GM19397 (cell line): Measurements from ENCODE around the gene PCOLCE2.
A peak's percentile ranks its signal among the peaks of the same experiment; 100 is the strongest.
"Not testable (repeated sequence)": the region's sequence is repeated elsewhere in the genome, so short reads cannot be mapped to it uniquely, and the experiment has no call there.

ENCODE experiments used
- ATAC-seq: cut with Tn5 transposase; IDR thresholded peaks from one replicate; pipeline ENCODE4 v1.9.1; 2021; ENCODE audit warnings: mild to moderate bottlenecking, moderate library complexity; ENCODE audit not compliant: unreplicated experiment

PCOLCE2 gene

DNA sequence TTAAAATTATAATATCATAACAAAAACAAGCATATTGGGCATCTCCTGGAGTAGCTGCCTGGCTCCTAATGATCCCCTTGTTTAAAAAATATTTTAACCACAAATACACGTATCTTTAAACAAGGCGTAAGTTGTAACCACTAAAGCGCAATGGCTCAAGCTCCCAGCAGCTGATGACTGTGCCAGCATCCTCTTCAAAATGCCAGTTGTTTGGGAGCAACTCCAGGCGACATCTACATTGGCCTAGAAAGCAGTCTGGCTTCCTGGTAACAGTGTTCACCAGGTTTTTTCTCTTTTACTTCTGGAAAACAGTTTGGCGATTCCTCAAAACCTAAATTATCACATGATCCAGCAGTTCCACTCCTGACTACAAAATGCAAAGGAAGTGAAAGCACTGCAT lies 13.8 kb downstream of the PCOLCE2 start:
- no peak for ATAC-seq

DNA sequence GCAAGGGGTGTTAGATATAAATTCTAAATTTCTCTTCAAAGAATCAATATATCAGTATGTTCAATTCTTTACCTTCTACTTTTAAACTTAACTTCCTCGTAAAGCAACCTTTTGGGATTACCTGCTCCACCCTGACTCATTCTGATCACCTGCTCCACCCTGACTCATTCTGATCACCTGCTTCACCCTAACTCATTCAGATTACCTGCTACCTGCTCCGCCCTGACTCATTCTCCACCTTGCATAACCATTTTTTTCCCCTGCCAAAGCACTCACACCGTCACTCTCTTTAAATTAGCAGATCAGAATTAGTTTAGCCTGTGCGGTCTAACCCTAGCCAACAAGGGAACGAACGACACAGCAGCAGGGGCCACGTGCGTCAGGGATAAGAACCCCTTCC lies 20.5 kb downstream of the PCOLCE2 start:
- not testable (repeated sequence) for ATAC-seq

DNA sequence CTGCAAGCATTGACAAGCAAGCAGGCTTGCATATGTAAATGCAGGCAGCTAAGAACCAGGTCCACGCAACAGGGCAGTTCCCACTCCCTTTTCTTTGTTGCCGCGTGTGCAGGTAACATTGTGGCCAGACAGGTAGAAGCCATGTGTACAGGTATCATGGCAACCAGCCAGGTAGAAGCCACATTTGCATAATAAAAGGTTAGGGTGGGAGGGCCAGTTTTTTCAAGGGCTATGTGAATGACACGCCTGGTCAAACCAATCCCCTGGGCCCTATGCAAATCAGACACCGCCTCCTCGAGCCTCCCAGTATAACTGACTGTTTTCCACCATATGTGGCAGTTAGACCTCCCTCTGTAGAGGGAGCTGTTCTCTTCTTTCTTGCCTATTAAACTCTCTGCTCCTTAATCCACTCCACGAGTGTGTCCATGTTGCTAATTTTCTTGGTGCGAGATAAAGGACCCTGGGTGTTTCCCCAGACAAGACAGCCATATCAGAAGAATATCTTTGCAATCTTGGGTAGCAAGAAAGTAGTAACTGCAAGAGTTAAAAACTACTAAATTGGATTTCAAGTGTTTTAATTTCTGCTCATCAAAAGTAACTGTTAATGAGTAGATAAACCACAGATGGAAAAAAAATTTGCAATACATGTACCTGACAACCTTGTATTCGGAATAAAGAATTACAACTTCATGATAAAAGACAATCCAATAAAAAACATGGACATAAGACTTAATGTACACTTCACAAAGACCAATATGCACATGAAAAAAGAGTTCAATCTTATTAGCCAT lies 21.8 kb downstream of the PCOLCE2 start:
- no peak for ATAC-seq

DNA sequence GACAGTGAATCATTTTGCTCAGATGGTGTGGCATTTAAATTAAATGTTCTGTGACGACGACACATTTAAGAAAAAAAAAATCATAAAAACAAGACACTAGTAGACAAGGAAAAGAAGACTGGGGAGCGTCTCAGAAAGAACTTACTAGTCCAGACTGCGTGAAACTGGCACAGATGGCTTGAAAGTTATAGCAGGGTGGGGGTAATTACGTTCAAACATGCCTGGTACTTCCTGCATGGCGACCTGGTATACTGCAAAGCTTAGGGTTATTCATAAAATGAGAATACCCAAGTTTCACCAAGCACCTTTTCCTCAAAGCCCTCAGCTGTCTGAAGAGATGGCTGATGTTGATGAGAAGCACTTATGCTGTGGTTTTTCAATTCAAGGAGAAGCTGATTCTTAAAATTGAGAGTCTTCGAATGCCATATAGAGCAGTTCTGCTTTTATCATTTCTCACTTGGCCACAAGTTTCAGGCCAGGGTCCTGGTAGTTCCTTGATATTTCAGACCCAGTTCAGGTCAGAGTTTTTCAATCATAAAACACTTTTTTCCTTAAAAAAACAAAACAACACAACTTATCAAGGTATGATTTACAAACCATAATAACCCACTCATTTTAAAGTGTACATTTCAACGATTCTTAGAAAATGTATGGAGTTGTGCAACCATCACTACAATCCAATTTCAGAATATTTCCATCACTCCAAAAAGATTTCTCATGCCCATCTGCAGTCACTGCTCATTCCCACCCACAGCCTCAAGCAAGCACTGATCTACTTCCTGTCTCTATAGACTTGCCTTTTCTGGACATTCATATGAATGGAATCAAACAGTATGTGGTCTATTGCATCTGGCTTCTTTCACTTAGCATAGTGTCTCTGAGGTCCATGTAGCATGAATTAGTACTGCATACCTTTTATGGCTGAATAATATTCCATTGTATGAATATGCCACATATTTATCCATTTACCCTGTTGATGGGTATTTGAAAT lies 24.7 kb downstream of the PCOLCE2 start:
- ATAC-seq = no peak

DNA sequence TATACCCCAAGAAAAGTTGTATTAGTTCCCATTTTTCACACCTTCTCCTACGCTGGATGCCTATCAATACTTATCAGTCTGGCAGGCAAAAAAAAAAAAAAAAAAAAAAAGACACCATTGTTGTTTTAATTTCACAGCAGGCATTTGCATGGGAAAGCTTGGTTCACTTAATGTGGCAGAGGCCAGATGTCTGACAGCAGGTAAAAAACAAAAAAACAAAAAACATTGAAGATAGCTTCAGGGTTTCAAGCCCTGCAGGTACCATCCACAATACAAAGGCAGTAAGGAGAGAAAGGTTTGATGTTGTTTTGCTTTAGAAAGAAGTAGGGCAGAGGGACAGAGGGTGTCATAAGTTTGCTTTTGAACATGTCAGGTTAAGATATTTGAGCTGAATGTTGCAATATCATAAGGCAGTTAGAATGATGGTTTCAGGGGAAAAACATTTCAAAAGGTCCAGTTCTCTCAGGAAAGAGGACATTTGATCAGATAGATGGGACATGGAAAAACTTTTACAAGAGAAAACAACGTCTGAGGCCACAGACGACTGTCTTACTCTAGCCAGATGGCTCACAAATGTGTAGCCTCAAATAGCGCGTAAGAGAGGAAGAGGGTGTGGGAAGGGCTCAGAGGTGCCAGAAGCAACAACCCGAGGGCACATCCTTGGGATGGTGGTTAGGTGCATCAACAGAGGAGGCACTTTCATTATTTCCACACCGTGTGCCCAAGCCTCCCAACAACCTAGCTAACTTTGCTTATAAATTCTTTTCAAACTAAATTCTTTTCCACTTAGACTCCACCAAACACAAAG lies 25.7 kb downstream of the PCOLCE2 start:
- no peak for ATAC-seq

DNA sequence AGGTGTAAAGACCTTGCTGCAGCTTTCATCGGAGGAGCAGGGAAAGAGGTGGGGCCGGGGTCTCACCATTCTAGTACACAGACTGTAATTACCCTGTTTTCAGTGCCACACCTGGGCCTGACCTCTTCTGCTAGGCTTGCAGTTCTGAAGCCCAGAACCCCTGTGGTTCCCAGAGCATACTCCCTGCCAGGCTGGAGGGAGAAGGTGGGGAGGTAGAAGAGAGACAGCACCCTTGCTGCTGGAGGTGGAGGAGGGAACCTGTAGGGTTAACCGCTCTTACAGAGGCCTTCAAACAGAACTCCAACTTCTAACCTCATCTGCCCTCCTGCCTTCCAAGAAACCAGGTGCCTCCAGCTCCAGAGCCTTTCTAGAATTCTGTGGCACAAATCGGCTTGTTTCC lies 27.0 kb downstream of the PCOLCE2 start:
- no peak for ATAC-seq

DNA sequence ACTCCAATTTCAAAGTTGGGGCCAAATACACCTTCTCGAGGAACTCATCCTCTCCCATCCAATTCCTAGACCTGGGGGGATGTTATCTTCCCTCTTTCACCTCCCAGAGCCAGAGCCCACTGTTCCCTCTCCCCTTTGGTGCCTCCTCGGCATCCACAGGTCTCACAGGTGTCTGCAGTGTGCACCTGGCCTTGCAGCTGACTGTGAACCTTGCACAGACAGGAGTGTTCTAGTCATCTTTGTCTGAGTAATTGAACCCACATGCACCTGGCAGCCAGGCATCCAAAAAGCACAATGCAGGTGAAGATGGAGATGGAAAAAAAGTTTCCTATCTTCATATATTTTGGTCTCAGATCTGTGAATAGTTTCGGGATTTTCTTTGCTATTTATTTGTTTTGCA lies 30.8 kb downstream of the PCOLCE2 start:
- no peak for ATAC-seq

DNA sequence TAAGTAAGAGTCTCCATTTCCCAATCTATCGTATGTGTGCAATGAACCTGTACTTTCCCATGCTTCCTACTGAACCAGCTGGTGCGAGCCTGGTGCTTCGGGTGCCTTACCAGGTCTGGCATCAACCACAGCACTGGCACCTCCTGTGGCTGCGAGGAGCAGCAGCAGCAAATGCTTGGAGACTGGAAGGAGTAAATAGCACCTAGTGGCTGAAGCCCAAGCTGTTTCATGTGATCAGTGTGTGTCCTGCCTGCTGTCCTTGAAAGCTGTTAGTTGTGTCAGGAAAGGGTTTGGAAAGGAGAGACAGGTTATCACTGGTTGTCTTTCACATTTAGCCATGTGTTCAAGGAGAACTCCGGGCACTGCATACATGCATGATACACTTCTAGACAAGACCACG lies 31.8 kb downstream of the PCOLCE2 start:
- ATAC-seq = no peak

DNA sequence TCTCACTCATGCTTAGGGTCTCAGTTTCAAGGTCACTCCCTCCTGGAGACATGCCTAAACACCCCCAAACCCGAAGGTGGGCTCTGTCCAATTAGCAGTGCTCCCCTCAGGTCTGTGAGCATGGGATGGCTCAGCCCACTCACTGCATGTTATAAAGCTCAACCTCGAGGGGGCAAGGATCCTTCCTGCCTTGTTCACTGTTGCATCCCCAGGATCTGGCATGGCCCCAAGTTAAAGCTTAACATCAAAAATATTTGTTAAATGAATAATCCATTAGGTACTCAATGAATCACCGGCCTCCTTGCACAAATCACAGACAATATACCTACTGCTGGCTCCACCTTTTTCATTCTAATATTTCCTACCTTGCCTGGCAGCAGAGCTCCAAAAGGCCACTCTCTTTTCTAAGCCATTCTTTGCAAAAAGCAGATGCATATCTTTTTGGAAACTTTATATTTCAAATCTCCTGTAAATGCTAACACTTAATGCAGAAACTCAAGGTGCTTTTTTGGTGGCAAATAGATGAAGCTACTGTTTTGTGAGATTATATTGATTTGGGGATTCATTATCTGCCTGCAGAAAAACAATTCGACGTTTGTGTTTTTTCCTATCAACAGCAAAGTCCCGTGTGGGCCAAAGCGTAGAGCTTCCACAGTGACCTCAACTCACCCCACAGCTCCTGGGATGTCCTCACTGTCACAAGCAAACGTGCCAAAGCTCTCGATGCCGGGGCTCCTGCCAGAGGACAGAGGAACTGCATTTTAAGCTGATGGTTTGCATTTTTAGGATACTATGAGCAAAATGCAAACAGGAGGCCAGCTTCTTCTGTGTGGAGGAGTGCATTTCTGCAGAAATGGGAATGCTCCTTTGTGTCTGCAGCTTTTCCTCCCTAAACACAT lies 35.4 kb downstream of the PCOLCE2 start:
- ATAC-seq = no peak

DNA sequence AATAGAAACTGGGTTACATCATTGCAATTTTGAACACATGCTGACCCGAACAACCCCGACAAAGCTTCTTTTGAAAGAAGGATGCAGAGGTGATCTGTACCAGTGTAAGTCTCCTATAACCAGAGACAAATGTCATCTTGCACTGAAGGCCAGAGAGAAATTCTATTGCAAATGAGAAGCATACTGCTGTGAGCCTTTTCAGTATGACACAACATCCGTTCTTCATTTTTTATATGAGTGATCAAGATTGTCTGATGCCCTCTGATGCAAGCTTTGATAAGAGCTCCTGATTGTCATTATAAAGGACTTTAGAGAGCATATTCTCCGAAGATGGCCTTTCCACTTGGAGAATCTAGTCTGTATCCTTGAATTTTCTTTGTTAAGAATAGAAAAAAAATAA lies 36.9 kb downstream of the PCOLCE2 start:
- no peak for ATAC-seq

DNA sequence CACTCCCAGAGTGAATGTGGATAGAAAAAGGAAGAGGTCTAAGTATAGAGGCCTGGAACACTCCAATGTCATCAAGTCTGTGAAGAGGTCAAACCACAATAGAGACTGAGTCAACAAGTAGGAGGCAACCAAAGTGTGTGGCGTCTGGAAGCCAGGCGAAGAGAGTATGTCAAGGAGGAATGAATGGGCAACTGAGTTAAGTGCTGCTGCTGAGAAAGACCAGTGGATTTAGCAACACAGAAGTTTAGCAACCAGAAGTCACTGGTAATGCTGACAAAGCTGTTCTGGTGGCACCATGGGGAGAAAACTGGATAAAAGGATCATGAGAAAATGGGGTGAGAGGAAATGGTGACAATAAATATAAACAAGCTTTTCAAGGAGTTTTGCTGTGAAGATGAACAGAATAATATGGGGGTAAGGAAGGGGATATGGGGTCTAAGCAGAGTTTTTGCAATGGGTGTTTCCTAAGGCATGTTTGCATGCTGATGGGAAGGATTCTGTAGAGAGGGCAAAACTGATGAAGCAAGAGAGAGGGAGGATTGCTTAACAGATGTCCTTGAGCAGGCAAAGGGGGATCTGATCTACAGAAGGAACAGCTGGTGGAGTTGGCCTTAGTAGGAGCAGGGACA lies 38.4 kb downstream of the PCOLCE2 start:
- ATAC-seq = no peak

DNA sequence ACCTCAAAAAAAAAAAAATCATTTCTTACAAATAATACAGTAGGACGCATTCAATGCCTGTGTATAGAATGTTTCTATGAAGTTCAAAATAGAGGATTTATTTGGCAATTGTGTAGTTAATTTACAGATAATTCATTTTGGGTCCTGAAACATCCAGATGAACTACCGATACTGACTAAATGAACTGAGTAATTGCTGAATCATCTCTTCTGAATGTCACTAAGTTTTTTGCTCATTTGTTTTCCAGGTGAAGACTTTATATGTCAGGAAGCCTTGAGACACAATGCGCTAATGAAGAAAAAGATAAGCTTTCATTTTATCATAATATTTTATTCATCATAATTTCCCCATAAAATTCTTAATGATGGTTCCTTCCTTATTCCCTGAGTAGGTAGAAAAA lies 39.7 kb downstream of the PCOLCE2 start:
- no peak for ATAC-seq

DNA sequence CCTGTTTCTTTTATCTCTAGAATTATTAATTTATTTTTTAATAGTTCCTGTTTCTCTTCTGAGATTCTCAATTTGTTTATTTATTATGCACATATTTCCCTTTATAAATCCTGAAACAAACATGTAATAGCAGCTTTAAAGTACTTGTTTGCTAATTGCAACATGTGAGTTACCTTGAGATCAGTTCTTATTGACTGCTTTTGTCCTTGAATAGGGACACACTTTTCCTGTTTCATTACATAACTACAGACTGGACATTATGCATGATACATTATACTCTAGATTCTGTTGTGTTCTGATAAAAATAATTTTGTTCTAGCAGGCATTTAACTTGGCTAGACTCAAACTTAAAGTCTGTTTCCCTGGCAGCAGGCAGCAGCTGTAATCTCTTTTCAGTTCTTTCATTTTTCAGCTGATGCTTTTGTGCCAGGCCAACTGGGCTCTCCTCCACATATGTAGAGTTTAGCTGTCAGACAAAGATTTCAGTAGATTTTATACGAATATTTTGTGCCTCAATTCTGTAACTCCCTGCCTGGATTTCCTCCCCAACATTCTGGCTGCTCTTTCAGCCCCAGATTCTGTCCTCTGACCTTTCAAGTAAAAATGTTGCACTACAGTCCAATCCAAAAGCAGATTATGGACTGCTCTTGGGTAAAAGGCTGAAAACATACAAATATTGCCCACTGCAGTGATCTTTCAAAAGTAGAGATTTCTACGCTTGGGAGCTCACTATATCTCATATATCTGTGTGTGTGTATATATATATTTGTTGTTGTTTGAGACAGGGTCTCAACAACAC lies 41.9 kb downstream of the PCOLCE2 start:
- no peak for ATAC-seq

DNA sequence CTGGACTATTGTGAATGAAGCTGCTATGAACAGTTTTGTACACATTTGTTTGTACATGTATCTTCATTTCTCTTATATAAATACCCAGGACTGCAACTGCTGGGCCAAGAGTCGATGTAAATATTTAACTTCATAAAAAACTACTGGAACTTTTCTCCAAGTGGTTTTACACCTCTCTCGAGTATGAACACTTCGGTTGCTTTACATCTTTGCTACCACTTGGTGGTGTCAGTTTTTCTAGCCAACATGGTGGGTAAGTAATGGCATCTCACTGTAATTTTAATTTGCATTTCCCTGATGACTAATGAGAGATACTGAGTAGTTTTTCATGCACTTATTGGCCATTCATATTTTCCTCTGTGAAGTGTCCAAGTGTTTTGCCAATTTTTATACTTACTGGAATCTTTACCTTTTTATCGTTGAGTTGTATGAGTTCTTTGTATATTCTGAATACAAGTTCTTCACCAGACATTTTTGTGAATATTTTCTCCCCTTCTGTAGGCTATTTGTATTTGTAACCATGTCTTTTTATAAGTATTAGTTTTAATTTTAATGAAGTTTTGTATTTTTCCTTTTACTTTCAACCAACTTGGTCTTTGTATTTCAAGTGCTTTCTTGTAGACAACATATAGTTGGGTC lies 44.4 kb downstream of the PCOLCE2 start:
- no peak for ATAC-seq

DNA sequence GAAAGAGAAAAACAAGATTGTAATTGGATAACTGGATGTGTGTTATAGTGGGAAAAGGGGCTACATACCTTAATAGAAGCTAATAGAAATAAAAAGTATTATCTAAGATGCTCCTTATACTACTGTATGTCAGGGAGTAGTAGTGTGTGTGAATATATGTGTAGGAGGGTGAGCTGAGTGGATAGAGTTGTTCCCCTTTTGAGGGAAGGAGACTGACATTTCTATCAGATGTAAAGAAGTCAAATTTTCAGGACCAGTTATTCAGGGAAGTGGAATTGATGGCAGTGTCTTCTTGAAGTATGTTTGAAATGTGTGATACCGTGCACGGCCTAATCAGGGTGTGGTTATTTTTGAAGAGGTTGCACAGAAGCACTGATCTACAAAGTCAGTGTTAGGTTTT lies 49.1 kb downstream of the PCOLCE2 start:
- ATAC-seq = no peak

DNA sequence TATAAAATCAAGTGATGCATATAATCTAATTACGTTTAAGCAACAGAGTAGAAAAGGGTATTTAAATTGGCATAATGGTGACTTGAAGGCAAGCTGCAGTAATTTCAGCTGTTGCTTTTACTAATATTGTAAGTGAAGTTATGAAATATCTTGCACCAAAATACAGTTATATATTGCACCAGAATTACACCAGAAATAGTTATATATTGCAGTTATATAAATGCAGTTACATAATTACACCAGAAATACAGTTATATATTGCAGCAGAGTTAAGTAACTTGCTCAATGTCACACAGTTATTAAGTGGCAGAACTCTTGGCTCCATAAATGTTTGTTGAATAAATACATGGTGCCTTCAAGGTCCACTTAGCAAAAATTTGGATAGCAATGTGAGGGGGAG lies 51.4 kb downstream of the PCOLCE2 start:
- no peak for ATAC-seq

DNA sequence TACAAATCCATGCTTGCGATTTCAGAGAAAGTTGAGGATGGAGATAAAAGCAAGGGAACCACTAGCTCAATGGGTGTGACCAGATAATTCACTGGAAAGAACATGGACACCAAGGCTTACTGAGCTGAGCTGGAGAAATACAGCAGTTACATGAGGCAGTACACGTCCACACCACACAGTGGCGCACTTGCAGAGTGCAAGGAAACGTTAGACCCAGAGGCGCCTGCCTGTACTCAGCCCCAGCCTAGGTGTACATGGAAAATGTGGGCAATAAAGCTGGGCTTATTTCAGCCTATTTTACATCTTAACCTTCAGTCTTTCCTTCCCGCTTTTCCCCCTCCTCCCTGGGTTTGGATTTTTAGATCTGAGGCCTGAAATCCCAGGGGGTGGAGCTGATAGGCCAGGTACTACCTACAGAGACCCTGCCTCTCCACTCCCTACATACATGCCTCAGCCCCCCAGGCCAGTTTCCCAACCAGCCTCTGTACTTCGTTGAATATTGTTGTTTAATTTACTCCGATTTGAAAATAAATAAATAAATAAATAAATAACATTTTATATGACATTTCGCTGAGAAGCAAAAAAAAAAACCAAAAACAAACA lies 60.1 kb downstream of the PCOLCE2 start:
- ATAC-seq = peak; percentile 95

DNA sequence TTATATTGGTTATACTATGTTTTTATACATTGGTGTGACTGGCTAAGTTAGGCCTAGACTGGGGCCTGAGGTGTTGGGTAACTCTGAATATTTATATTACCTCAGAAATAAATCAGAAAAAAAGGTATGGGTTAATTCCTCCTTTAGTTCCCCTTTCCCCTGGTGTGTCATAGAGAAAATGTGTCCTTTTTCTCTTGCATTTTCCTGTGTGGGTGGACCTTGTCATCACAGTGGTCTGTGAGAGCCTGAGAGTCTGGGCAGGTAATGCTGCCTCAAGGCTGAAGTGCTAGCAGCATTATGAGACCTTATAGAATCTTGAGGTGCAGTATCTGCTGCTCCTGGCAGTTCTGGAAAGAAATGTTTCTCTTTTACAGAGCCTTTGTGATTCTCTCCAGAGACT lies 69.7 kb downstream of the PCOLCE2 start:
- ATAC-seq = no peak
